Measurements from ENCODE around the gene RASSF6.
"Not testable (repeated sequence)": the region's sequence is repeated elsewhere in the genome, so short reads cannot be mapped to it uniquely, and the experiment has no call there.

DNA sequence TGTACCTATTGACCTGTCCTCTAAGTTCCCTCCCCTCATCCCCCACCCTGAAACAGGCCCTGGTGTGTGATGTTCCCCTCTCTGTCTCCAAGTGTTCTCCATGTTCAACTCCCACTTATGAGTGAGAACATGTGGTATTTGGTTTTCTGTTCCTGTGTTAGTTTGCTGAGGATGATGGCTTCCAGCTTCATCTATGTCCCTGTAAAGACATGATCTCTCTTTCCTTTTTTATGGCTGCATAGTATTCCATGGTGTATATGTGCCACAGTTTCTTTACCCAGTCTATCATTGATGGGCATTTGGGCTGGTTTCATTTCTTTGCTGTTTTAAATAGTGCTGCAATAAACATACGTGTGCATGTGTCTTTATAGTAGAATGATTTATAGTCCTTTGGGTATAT lies 8.6 kb upstream of the RASSF6 start:
- TF ChIP-seq, protein P1, sequence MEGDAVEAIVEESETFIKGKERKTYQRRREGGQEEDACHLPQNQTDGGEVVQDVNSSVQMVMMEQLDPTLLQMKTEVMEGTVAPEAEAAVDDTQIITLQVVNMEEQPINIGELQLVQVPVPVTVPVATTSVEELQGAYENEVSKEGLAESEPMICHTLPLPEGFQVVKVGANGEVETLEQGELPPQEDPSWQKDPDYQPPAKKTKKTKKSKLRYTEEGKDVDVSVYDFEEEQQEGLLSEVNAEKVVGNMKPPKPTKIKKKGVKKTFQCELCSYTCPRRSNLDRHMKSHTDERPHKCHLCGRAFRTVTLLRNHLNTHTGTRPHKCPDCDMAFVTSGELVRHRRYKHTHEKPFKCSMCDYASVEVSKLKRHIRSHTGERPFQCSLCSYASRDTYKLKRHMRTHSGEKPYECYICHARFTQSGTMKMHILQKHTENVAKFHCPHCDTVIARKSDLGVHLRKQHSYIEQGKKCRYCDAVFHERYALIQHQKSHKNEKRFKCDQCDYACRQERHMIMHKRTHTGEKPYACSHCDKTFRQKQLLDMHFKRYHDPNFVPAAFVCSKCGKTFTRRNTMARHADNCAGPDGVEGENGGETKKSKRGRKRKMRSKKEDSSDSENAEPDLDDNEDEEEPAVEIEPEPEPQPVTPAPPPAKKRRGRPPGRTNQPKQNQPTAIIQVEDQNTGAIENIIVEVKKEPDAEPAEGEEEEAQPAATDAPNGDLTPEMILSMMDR (conservative IDR thresholded peaks at IDR 0.05 in 1 of 2, IDR thresholded peaks at IDR 0.05 in 1 of 2; ENCODE audit: low read depth in 1 of 2, low read length in 2 of 2) = not testable (repeated sequence)
- not testable (repeated sequence) for TF ChIP-seq EZH2 (IDR thresholded peaks at IDR 0.05; ENCODE audit: low read length, missing control alignments)
